Hepatocyte (in vitro differentiated cells): ENCODE data around the gene AZU1. TPM values are rescaled to one million over a fixed set of nuclear protein-coding genes. Genes with fewer than 3 reads are reported as not detected.

ENCODE experiments used
- DNase-seq: peaks from one replicate; pipeline ENCODE4 v3.0.0-alpha.2; 2016; ENCODE audit warnings: low spot score
- H2AFZ ChIP-seq: fragments of 200-600 bp; sonication (generic); 2 replicates; pipeline ENCODE4 v1.6.0; 2016; ENCODE audit warnings: antibody characterized with exemption, mild to moderate bottlenecking
- H3K27ac ChIP-seq: fragments of 200-600 bp; sonication (generic); 2 replicates; pipeline ENCODE4 v1.5.1; 2016; ENCODE audit warnings: mild to moderate bottlenecking
- H3K27me3 ChIP-seq: fragments of 200-600 bp; sonication (generic); 2 replicates; pipeline ENCODE4 v1.6.1; 2016
- H3K36me3 ChIP-seq: fragments of 200-600 bp; sonication (generic); replicated peaks from 2 replicates; pipeline ENCODE4 v1.5.1; 2016; ENCODE audit warnings: low read depth; ENCODE audit not compliant: insufficient read depth
- H3K4me1 ChIP-seq: fragments of 200-600 bp; sonication (generic); 2 replicates; pipeline ENCODE4 v1.5.1; 2016; ENCODE audit warnings: mild to moderate bottlenecking, moderate library complexity; ENCODE audit not compliant: insufficient read depth
- H3K4me2 ChIP-seq: fragments of 200-600 bp; sonication (generic); 2 replicates; pipeline ENCODE4 v1.6.0; 2016
- H3K4me3 ChIP-seq: fragments of 200-600 bp; sonication (generic); 2 replicates; pipeline ENCODE4 v1.5.1; 2016; ENCODE audit warnings: mild to moderate bottlenecking
- H3K79me2 ChIP-seq: fragments of 200-600 bp; sonication (generic); 2 replicates; pipeline ENCODE4 v1.6.0; 2017; ENCODE audit warnings: mild to moderate bottlenecking
- H3K9me2 ChIP-seq: fragments of 200-600 bp; sonication (generic); replicated peaks from 2 replicates; pipeline ENCODE4 v1.6.0; 2017; ENCODE audit warnings: mild to moderate bottlenecking; ENCODE audit not compliant: insufficient read depth
- H3K9me3 ChIP-seq: fragments of 200-600 bp; sonication (generic); 2 replicates; pipeline ENCODE4 v1.5.1; 2016; ENCODE audit warnings: low read depth, mild to moderate bottlenecking
- H4K20me1 ChIP-seq: fragments of 200-600 bp; sonication (generic); 2 replicates; pipeline ENCODE4 v1.6.0; 2016; ENCODE audit warnings: mild to moderate bottlenecking; ENCODE audit not compliant: insufficient read depth, poor library complexity, severe bottlenecking
- EZH2 ChIP-seq: fragments of 200-600 bp; sonication (generic); IDR thresholded peaks from 2 replicates; pipeline ENCODE4 v1.6.1; 2016; ENCODE audit warnings: antibody characterized with exemption, mild to moderate bottlenecking, borderline replicate concordance
- EZH2phosphoT487 ChIP-seq: fragments of 200-600 bp; sonication (generic); IDR thresholded peaks from one replicate; pipeline ENCODE4 v1.6.1; 2018; ENCODE audit warnings: antibody characterized with exemption, mild to moderate bottlenecking, low read depth, moderate library complexity; ENCODE audit not compliant: unreplicated experiment, severe bottlenecking
- WGBS: methylation state at CpG from one replicate; pipeline ENCODE4 v1.1.6; 2016; ENCODE audit warnings: low lambda C conversion rate; ENCODE audit errors: missing lambda C conversion rate; 5-methylcytosine and 5-hydroxymethylcytosine counted together
- polyA plus RNA-seq: library from polyadenylated mRNA; unstranded; fragments of >200 nt; fragmentation: Nextera tagmentation; extraction: Ambion mirVana; gene quantifications from 2 replicates; pipeline ENCODE4 v1.2.1, GENCODE V29; 2016
- total RNA-seq: library from RNA; depleted of rRNA; stranded (reverse); fragments of >200 nt; gene quantifications from 2 replicates; pipeline ENCODE4 v1.2.3, GENCODE V29; 2014
- TF ChIP-seq, protein P1 (sequence below): fragments of 200-600 bp; sonication (generic); IDR thresholded peaks from 2 replicates; pipeline ENCODE4 v1.5.1; 2016; ENCODE audit warnings: antibody characterized with exemption, mild to moderate bottlenecking; ENCODE audit not compliant: poor library complexity

Gene AZU1
- total and polyA plus RNA-seq, 2 experiments from 2014 or later: 0.94 TPM; not detected in 1

DNA sequence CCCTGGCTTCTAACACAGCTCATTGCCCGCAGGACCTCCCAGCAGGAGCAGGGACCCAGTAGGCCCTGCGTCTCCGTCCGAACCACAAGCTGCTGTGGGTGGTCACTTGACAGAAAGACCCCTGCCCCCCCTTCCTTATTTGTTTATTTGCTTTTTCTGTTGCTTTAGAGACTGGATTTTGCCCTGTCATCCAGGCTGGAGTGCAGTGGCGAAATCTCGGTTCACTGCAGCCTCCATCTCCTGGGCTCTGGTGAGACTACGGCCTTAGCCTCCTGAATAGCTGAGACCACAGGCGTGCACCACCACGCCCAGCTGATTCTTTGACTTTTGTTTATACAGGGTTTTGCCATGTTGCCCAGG is 38.0 kb upstream of the AZU1 start:
- TF ChIP-seq EZH2phosphoT487: no peak
- no peak for TF ChIP-seq EZH2
- TF ChIP-seq, protein P1, sequence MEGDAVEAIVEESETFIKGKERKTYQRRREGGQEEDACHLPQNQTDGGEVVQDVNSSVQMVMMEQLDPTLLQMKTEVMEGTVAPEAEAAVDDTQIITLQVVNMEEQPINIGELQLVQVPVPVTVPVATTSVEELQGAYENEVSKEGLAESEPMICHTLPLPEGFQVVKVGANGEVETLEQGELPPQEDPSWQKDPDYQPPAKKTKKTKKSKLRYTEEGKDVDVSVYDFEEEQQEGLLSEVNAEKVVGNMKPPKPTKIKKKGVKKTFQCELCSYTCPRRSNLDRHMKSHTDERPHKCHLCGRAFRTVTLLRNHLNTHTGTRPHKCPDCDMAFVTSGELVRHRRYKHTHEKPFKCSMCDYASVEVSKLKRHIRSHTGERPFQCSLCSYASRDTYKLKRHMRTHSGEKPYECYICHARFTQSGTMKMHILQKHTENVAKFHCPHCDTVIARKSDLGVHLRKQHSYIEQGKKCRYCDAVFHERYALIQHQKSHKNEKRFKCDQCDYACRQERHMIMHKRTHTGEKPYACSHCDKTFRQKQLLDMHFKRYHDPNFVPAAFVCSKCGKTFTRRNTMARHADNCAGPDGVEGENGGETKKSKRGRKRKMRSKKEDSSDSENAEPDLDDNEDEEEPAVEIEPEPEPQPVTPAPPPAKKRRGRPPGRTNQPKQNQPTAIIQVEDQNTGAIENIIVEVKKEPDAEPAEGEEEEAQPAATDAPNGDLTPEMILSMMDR: no peak
- Histone ChIP-seq H3K4me1 (peaks cover 16% of the 10 kb centered on the region), H3K4me3 (no peak overlapping the region), H3K9me3 (no peaks in the 10 kb centered on the region), H4K20me1 (no peaks in the 10 kb centered on the region), H3K4me2 (peak overlapping the region; percentile 46), H3K79me2 (peaks cover 4% of the 10 kb centered on the region), H3K9me2 (no peaks in the 10 kb centered on the region), H3K27me3 (no peaks in the 10 kb centered on the region), H3K27ac (peak overlapping the region; percentile 69), H2AFZ (peak overlapping the region; percentile 64), H3K36me3 (no peaks in the 10 kb centered on the region)
- DNase-seq: no peak
- WGBS: 87% methylated on average over 9 of the region's 9 CpGs

DNA sequence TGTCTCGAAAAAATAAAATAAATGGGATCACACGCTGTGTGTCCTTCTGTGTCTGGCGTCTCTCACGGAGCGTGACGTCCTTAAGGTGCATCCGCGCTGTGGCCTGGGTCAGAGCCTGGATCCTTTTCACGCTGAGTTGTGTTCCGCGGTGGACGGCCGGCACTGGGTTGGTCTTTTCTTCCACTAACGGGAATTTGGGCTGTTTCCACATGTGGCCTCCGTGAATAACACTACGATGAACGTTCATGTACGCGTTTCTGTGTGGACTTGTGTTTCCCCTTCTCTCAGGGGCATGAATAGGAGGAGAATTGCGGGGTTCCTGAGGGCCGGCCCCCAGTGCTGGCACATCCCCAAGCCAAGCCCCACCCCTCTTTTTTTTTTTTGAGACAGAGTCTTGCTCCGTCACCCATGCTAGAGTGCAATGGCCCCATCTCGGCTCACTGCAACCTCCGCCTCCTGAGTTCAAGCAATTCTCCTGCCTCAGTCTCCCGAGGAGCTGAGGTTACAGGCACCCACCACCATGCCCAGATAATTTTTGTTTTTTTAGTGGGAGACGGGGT is 36.5 kb upstream of the AZU1 start:
- peaks cover 1% of the 10 kb centered on the region for H3K79me2 ChIP-seq
- TF ChIP-seq EZH2phosphoT487: no peak
- TF ChIP-seq, protein P1: no peak
- TF ChIP-seq EZH2: no peak
- no peak overlapping the region for H3K4me3 ChIP-seq
- H3K27ac ChIP-seq: no peak overlapping the region
- peaks cover 16% of the 10 kb centered on the region for H3K4me1 ChIP-seq
- WGBS: 93% methylated on average over 25 of the region's 26 CpGs
- no peaks in the 10 kb centered on the region for H3K9me3 ChIP-seq
- no peak overlapping the region for H2AFZ ChIP-seq
- H3K36me3 ChIP-seq: no peaks in the 10 kb centered on the region
- no peak for DNase-seq
- no peaks in the 10 kb centered on the region for H3K27me3 ChIP-seq
- no peaks in the 10 kb centered on the region for H4K20me1 ChIP-seq
- no peaks in the 10 kb centered on the region for H3K9me2 ChIP-seq
- H3K4me2 ChIP-seq: no peak overlapping the region

DNA sequence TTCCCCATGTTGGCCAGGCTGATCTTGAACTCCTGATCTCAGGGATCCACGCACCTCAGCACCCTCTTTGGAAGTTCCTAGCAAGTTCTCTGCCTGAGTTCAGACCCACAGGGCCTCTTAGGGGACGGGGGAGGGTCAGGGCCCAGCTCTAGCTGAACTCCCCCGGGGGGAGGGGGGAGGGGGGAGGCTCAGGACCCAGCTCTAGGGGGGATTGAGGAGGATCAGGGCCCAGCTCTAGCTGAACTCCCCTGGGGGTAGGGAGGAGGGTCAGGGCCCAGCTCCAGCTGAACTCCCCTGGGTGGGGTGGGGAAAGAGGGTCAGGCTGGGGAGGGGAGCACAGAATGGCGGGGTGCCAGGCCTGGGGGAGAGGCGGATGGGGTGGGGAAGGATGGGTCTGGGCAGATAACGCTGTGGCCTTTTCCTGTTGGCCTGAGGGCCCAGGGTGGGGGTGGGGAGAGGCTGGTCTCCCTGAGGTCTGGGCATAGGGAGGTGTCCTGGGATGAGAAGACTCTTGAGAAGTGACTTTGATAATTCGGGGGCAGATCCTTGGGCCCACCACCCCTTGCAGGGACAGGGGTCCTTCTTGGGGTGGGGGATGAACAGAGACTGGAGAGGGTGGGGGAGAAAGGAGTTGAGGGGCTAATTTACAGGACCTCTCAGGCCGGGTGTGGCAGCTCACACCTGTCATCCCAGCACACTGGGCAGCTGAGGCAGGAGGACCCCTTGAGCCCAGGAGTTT is 35.9 kb upstream of the AZU1 start:
- no peak overlapping the region for H3K4me3 ChIP-seq
- DNase-seq: no peak
- H3K9me2 ChIP-seq: no peaks in the 10 kb centered on the region
- H3K4me2 ChIP-seq: no peak overlapping the region
- no peak overlapping the region for H2AFZ ChIP-seq
- H3K27ac ChIP-seq: no peak overlapping the region
- no peaks in the 10 kb centered on the region for H3K9me3 ChIP-seq
- H3K79me2 ChIP-seq: peaks cover 3% of the 10 kb centered on the region
- TF ChIP-seq, protein P1: no peak
- TF ChIP-seq EZH2: no peak
- no peak for TF ChIP-seq EZH2phosphoT487
- no peaks in the 10 kb centered on the region for H3K36me3 ChIP-seq
- H3K4me1 ChIP-seq: peaks cover 16% of the 10 kb centered on the region
- no peaks in the 10 kb centered on the region for H4K20me1 ChIP-seq
- H3K27me3 ChIP-seq: no peaks in the 10 kb centered on the region
- 83% methylated on average over 6 of the region's 8 CpGs for WGBS
